Panc1 (cell line): Measurements from ENCODE around the gene SESN1. TPM values are rescaled to one million over a fixed set of nuclear protein-coding genes. Genes with fewer than 3 reads are reported as not detected.

Source experiments
- ATAC-seq: fragments of 200-7000 bp; cut with Tn5 transposase; 2 replicates; pipeline ENCODE4 v1.9.1; 2020; ENCODE audit warnings: mild to moderate bottlenecking, moderate library complexity
- BruUV-seq: library from RNA; stranded (reverse); fragments of 400-500 nt; replicated peaks from 2 replicates; lab custom pipeline; 2021; lab: Mats Ljungman, UMichigan
- CTCF ChIA-PET: fragments of 300-600 bp; sonication (Branson Sonifier 250); formaldehyde crosslinking; loops from one replicate; lab custom pipeline; 2022; ENCODE audit warnings: antibody characterized with exemption; lab: Charles Lee
- POLR2A ChIA-PET: fragments of 300-600 bp; sonication (Branson Sonifier 250); formaldehyde crosslinking; loops from one replicate; lab custom pipeline; 2022; ENCODE audit warnings: antibody characterized with exemption; lab: Charles Lee
- DNase-seq: peaks from one replicate; pipeline ENCODE4 v3.0.0-alpha.2; 2010; ENCODE audit warnings: low read depth, low spot score
- H3K27ac ChIP-seq: 2 replicates; pipeline ENCODE4 v1.5.1; 2011; ENCODE audit warnings: mild to moderate bottlenecking, low read length, inconsistent platforms
- H3K27me3 ChIP-seq: fragments of 200-500 bp; sonication (Bioruptor generic); 2 replicates; pipeline ENCODE4 v1.6.0; 2014; ENCODE audit warnings: low read length, inconsistent platforms; ENCODE audit not compliant: control insufficient read depth, insufficient read depth
- H3K36me3 ChIP-seq: fragments of 200-500 bp; sonication (Bioruptor generic); 2 replicates; pipeline ENCODE4 v1.5.1; 2014; ENCODE audit warnings: inconsistent platforms, mild to moderate bottlenecking, low read length, moderate library complexity; ENCODE audit not compliant: control insufficient read depth, insufficient read depth
- H3K4me1 ChIP-seq: 2 replicates; pipeline ENCODE4 v1.5.1; 2011; ENCODE audit warnings: inconsistent platforms, mild to moderate bottlenecking, low read length, moderate library complexity; ENCODE audit not compliant: control insufficient read depth, insufficient read depth
- H3K4me3 ChIP-seq, 2 experiments: 2 replicates each; pipeline ENCODE4 v1.5.1; 2011 to 2012; ENCODE audit warnings: low read depth in 2 of 2, low read length in 2 of 2, mild to moderate bottlenecking in 2 of 2, inconsistent platforms in 1 of 2, moderate library complexity in 1 of 2
- H3K9me3 ChIP-seq: fragments of 200-500 bp; sonication (Bioruptor generic); 2 replicates; pipeline ENCODE4 v1.5.1; 2014; ENCODE audit warnings: low read depth, mild to moderate bottlenecking, inconsistent platforms, low read length, moderate library complexity; ENCODE audit not compliant: control insufficient read depth, insufficient read depth
- POLR2AphosphoS5 ChIP-seq: IDR thresholded peaks from 2 replicates; pipeline ENCODE4 v1.6.1; 2012; ENCODE audit warnings: mild to moderate bottlenecking, low read depth, low read length, moderate library complexity
- REST ChIP-seq, 2 experiments: IDR thresholded peaks; 2 replicates each; pipeline ENCODE4 v1.6.1; 2011 to 2012; ENCODE audit warnings: low read depth in 2 of 2, control low read depth in 1 of 2, low read length in 1 of 2, mild to moderate bottlenecking in 1 of 2, moderate library complexity in 1 of 2; ENCODE audit not compliant: insufficient read depth in 1 of 2
- SIN3A ChIP-seq: IDR thresholded peaks from 2 replicates; pipeline ENCODE4 v1.6.1; 2012; ENCODE audit warnings: low read depth, mild to moderate bottlenecking, low read length, moderate library complexity, borderline replicate concordance; ENCODE audit not compliant: insufficient read depth
- TCF7L2 ChIP-seq: IDR thresholded peaks from 2 replicates; pipeline ENCODE4 v1.6.1; 2011; ENCODE audit warnings: mild to moderate bottlenecking, low read depth, low read length, inconsistent platforms
- in situ Hi-C: cut with HindIII; loops from 2 replicates; pipeline ENCODE4 v1.10.0; 2016; ENCODE audit warnings: low sequenced_read_pairs, low pct_unique_long_range_greater_than_20kb
- intact Hi-C: fragments of 100-400 bp; cut with micrococcal nuclease; formaldehyde crosslinking; loops from one replicate; pipeline ENCODE4 v1.10.0; 2022; ENCODE audit not compliant: unreplicated experiment
- total RNA-seq: library from RNA; stranded (reverse); gene quantifications from one replicate; pipeline ENCODE4 v1.2.1, GENCODE V29; 2021; ENCODE audit not compliant: unreplicated experiment
- TF ChIP-seq, protein P1 (sequence below): fragments of 450-650 bp; IDR thresholded peaks from 2 replicates; pipeline ENCODE4 v1.5.1; 2017; ENCODE audit warnings: mild to moderate bottlenecking

SESN1 gene
- total RNA-seq, 1 experiment from 2014 or later, result 11.3 TPM

DNA sequence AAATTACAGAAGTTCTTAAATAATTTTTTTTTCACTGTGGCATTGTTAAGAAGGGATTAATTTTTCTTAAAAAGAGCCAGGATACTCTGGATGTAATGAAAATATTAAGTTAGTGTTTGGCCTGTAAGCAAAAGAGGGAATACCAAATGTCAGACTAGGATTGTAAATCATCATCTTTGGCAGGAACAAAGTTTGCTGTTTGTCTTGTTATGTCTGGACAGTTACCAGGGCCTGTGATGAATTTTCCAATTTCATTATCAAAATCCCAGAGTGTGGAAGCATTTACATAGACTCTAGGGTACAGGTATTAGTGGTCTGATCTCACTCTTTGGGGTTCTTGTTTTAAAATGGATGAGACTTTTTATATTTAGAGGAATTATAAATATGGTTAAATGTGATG lies 26.8 kb upstream of the SESN1 start:
- ChIA-PET POLR2A (no interaction called here), CTCF (no interaction called here)
- H3K9me3 ChIP-seq, result no peaks in the 10 kb centered on the region
- no peaks in the 10 kb centered on the region for H3K36me3 ChIP-seq
- in situ Hi-C loops (no loop called here), intact Hi-C loops (no loop called here)
- H3K4me1 ChIP-seq, result peaks cover 18% of the 10 kb centered on the region
- H3K4me3 ChIP-seq, result no peak overlapping the region
- no peak for DNase-seq
- no peak for TF ChIP-seq POLR2AphosphoS5
- no peak for TF ChIP-seq TCF7L2
- H3K27me3 ChIP-seq, result no peaks in the 10 kb centered on the region
- BruUV-seq, result no TSS peak
- no peak overlapping the region for H3K27ac ChIP-seq
- no peak for ATAC-seq

GRCh38 chr6:109118871-109119354 lies 24.3 kb upstream of the SESN1 start:
- H3K36me3 ChIP-seq, result no peaks in the 10 kb centered on the region
- intact Hi-C loops, result no loop called here
- no peak for TF ChIP-seq POLR2AphosphoS5
- TF ChIP-seq TCF7L2, result no peak
- TF ChIP-seq, protein P1, sequence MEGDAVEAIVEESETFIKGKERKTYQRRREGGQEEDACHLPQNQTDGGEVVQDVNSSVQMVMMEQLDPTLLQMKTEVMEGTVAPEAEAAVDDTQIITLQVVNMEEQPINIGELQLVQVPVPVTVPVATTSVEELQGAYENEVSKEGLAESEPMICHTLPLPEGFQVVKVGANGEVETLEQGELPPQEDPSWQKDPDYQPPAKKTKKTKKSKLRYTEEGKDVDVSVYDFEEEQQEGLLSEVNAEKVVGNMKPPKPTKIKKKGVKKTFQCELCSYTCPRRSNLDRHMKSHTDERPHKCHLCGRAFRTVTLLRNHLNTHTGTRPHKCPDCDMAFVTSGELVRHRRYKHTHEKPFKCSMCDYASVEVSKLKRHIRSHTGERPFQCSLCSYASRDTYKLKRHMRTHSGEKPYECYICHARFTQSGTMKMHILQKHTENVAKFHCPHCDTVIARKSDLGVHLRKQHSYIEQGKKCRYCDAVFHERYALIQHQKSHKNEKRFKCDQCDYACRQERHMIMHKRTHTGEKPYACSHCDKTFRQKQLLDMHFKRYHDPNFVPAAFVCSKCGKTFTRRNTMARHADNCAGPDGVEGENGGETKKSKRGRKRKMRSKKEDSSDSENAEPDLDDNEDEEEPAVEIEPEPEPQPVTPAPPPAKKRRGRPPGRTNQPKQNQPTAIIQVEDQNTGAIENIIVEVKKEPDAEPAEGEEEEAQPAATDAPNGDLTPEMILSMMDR, result no peak
- TF ChIP-seq SIN3A, result no peak
- no peak for TF ChIP-seq REST (IDR thresholded peaks at IDR 0.05; ENCODE audit: insufficient read depth in 1 of 2, low read depth in 2 of 2, low read length in 1 of 2)
- H3K4me1 ChIP-seq, result peaks cover 18% of the 10 kb centered on the region
- ChIA-PET CTCF (interaction anchor here (0.6 kb wide), 1 partner anchor 32 kb away, joined by 4 read pairs; no protein-coding TSS in a partner anchor), POLR2A (no interaction called here)
- H3K4me3 ChIP-seq, result no peak overlapping the region
- in situ Hi-C loops, result no loop called here
- no peak for DNase-seq
- H3K27me3 ChIP-seq, result no peaks in the 10 kb centered on the region
- ATAC-seq, result no peak
- BruUV-seq, result no TSS peak
- H3K27ac ChIP-seq, result no peak overlapping the region
- no peaks in the 10 kb centered on the region for H3K9me3 ChIP-seq

GRCh38 chr6:109118337-109118736 lies 23.7 kb upstream of the SESN1 start:
- no peaks in the 10 kb centered on the region for H3K9me3 ChIP-seq
- CTCF ChIA-PET, result interaction anchor here (0.6 kb wide), 1 partner anchor 32 kb away, joined by 4 read pairs; no protein-coding TSS in a partner anchor
- peaks cover 18% of the 10 kb centered on the region for H3K4me1 ChIP-seq
- H3K27me3 ChIP-seq, result no peaks in the 10 kb centered on the region
- no peaks in the 10 kb centered on the region for H3K36me3 ChIP-seq
- no peak overlapping the region for H3K4me3 ChIP-seq
- in situ Hi-C loops (no loop called here), intact Hi-C loops (no loop called here)
- ATAC-seq (no peak), DNase-seq (no peak)
- no peak for TF ChIP-seq REST (IDR thresholded peaks at IDR 0.05; ENCODE audit: insufficient read depth in 1 of 2, low read depth in 2 of 2, low read length in 1 of 2)
- TF ChIP-seq SIN3A, result no peak
- no peak for TF ChIP-seq TCF7L2
- TF ChIP-seq, protein P1, result no peak
- no peak for TF ChIP-seq POLR2AphosphoS5
- no peak overlapping the region for H3K27ac ChIP-seq
- BruUV-seq, result no TSS peak
- POLR2A ChIA-PET, result no interaction called here
